NCI-H1694 treated with DMSO at 0.1 percent for 48 hours (cell line): ENCODE measurements around the gene EYS.
"Not testable (repeated sequence)": the region's sequence is repeated elsewhere in the genome, so short reads cannot be mapped to it uniquely, and the experiment has no call there.

Source experiments
- DNase-seq: peaks from one replicate; lab custom pipeline; 2025; lab: John Stamatoyannopoulos, UW

The EYS gene

DNA sequence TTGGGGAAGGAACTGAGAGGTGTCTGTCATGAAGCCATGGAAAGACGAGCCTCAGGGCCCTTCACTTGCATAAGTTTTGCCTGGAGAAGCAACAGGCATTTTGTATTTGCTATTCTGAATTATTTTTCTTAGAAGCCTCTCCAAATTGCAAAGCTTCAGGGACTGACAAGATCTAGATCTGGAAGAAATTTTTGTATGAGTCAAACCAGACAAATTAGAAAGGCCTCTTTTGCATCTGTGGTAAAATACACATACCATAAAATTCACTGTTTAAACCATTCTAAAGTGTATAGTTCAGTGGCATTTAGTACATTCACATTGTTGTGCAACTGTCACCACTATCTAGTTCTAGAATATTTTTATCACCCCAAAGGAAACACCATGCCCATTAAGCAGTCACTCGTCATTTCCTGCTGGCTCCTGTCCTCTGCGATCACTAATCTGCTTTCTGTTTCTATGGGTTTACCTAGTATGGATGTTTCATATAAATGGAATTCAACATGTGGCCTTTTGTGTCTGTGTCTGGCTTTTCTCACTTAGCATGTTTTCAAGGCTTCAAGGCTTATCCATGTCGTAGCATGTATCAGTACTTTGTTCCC, 1802.3 kb downstream of the EYS start:
- DNase-seq = no peak

- no peak for DNase-seq
Measured at GRCh38 chr6:63899550-63899949, 1807.5 kb downstream of the EYS start.

GRCh38 chr6:63897952-63898351, 1809.1 kb downstream of the EYS start:
- DNase-seq = no peak

DNA sequence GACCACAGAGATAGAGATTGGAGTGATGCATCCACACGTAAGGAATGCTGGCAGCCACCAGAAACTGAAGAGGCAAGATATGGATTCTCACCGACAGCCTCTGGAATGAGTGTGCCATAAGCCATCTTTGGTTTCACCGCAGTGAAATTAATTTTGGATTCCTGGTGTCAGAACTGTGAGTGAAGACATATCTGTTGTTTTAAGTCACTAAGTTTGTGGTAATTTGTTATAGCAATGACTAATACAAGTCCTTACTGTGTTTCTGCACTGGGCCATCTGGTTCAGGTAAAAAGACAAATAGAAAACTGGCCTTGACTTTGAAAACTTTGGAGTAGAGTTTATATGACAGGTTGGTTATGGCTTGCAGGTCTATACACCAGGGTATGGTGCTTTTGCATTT, 1809.6 kb downstream of the EYS start:
- DNase-seq = no peak

DNA sequence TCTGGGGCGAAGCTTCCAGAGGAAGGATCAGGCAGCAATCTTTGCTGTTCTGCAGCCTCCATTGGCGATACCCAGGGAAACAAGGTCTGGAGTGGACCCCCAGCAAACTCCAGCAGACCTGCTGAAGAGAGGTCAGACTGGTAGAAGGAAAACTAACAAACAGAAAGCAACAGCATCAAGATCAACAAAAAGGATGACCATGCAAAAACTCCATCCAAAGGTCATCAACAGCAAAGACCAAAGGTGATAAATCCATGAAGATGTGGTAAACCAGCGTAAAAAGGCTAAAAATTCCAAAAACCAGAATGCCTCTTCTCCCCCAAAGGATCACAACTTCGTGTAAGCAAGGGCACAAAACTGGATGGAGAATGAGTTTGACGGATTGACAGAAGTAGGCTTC, 1818.6 kb downstream of the EYS start:
- DNase-seq = no peak

DNA sequence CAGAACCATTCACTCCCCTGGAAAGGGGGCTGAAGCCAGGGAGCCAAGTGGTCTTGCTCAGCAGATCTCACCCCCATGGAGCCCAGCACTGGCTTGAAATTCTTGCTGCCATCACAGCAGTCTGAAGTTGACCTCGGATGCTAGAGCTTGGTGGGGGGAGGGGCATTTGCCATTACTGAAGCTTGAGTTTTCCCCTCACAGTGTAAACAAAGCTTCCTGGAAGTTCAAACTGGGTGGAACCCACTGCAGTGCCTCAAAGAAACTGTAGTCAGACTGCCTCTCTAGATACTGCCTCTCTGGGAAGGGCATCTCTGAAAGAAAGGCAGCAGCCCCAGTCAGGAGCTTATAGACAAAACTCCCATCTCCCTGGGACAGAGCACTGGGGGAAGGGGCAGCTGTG, 1819.2 kb downstream of the EYS start:
- DNase-seq = not testable (repeated sequence)

GRCh38 chr6:63887002-63887751, 1819.8 kb downstream of the EYS start:
- no peak for DNase-seq

- DNase-seq = no peak
Measured at GRCh38 chr6:63886341-63886740, 1820.7 kb downstream of the EYS start.

- DNase-seq = no peak
Measured at GRCh38 chr6:63883597-63883996, 1823.4 kb downstream of the EYS start.

- DNase-seq = no peak
Measured at GRCh38 chr6:63882208-63882607, 1824.8 kb downstream of the EYS start.

GRCh38 chr6:63881791-63882190, 1825.2 kb downstream of the EYS start:
- DNase-seq = no peak

DNA sequence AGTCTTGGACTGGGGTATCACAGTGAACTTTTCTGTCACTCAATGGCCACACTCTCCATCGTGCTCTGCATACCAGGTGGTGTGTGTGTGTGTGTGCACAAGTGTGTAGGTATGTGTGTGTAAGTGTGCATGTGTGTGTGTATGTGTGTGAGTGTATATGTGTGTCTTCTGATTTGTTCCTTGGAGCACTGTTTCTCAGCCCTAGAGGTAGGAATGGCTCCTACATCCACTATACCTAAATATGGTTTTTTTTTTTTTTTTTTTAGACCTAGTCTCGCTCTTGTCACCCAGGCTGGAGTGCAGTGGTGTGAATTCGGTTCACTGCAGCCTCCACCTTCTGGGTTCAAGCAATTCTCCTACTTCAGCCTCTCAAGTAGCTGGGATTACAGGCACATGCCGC, 1834.8 kb downstream of the EYS start:
- no peak for DNase-seq

GRCh38 chr6:63868351-63868750, 1838.7 kb downstream of the EYS start:
- no peak for DNase-seq

GRCh38 chr6:63864671-63865318, 1842.2 kb downstream of the EYS start:
- no peak for DNase-seq

GRCh38 chr6:63864061-63864460, 1843.0 kb downstream of the EYS start:
- peak; percentile 5 for DNase-seq

- no peak for DNase-seq
Measured at GRCh38 chr6:63862486-63863198, 1844.4 kb downstream of the EYS start.

GRCh38 chr6:63859528-63859927, 1847.5 kb downstream of the EYS start:
- no peak for DNase-seq

GRCh38 chr6:63858691-63859090, 1848.3 kb downstream of the EYS start:
- DNase-seq = no peak

- DNase-seq = no peak
Measured at GRCh38 chr6:63856271-63856670, 1850.8 kb downstream of the EYS start.

- DNase-seq = no peak
Measured at GRCh38 chr6:63844287-63844686, 1862.7 kb downstream of the EYS start.

DNA sequence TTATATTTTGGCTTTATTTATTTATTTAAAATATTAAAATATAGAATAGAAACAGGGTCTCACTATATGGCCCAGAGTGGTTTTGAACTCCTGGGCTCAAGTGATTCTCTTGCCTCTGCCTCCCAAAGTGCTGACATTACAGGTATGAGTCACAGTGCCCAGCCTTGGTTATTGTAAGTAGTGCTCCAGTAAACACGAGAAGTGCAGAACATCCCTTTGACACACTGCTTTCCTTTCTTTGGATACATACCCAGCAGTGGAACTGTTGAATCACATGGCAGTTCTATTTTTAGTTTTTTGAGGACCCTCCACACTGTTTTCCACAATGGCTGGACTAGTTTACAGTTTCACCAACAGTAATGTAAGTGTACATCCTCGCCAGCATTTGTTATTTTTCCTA, 1867.5 kb downstream of the EYS start:
- no peak for DNase-seq

GRCh38 chr6:63828678-63829077, 1878.3 kb downstream of the EYS start:
- DNase-seq = not testable (repeated sequence)

- no peak for DNase-seq
Measured at GRCh38 chr6:63824722-63825121, 1882.3 kb downstream of the EYS start.
